ENCODE results near the gene MYH10. TPM values are rescaled to one million over a fixed set of nuclear protein-coding genes. Genes with fewer than 3 reads are reported as not detected.

The MYH10 gene
- total and polyA plus RNA-seq, 12 donors = 10.3 to 61.0 (median 36.2) TPM

GRCh38 chr17:8619294-8619693 is 11.2 kb downstream of the MYH10 start:
- Histone ChIP-seq H3K4me1 (peaks cover 0 to 32% (median 8%) of the 10 kb centered on the region in 9 donors), H3K36me3 (peaks cover 0 to 27% (median 0%) of the 10 kb centered on the region in 9 donors), H3K4me3 (no peak overlapping the region), H3K27me3 (peaks cover 0 to 9% (median 0%) of the 10 kb centered on the region in 7 donors), H3K27ac (no peak overlapping the region), H3K9me3 (no peaks in the 10 kb centered on the region)
- TF ChIP-seq CTCF (IDR thresholded peaks at IDR 0.05) = no peak
- DNase-seq (no peak), ATAC-seq (no peak)
- WGBS, 2 donors = 58 to 62% methylated on average over 6 of the region's 6 CpGs
- intact Hi-C loops (cut with DNase I) = no loop called here

- H3K27ac ChIP-seq = no peak overlapping the region
- peaks cover 0 to 32% (median 8%) of the 10 kb centered on the region in 9 donors for H3K4me1 ChIP-seq
- 85 to 93% methylated on average over 3 of the region's 3 CpGs for WGBS, 2 donors
- TF ChIP-seq CTCF (IDR thresholded peaks at IDR 0.05) = no peak
- H3K9me3 ChIP-seq = no peaks in the 10 kb centered on the region
- peaks cover 0 to 27% (median 0%) of the 10 kb centered on the region in 9 donors for H3K36me3 ChIP-seq
- intact Hi-C loops (cut with DNase I) = no loop called here
- H3K27me3 ChIP-seq = peaks cover 0 to 9% (median 0%) of the 10 kb centered on the region in 7 donors
- no peak overlapping the region for H3K4me3 ChIP-seq
- ATAC-seq (no peak), DNase-seq (no peak)
These were observed 11.7 kb downstream of the MYH10 start for GRCh38 chr17:8618825-8619224.

DNA sequence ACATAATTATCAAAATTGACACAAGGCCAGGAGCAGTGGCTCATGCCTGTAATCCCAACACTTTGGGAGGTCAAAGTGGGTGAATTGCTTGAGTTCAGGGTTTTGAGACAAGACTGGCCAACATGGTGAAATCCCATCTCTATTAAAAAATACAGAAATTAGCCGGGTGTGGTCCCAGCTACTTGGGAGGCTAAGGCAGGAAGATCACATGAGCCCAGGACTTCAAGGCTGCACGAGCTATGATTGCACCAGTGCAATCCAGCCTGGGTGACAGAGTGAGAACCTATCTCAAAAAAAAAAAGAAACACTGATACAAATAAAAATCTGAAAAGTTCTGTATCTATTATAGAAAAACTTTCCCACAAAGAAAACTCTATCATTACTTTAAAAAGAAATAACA is 15.5 kb downstream of the MYH10 start:
- H3K4me1 ChIP-seq = peaks cover 0 to 31% (median 11%) of the 10 kb centered on the region in 9 donors
- H3K4me3 ChIP-seq = no peak overlapping the region
- 63 to 66% methylated on average over 2 of the region's 2 CpGs for whole genome bisulfite sequencing, 2 donors

DNA sequence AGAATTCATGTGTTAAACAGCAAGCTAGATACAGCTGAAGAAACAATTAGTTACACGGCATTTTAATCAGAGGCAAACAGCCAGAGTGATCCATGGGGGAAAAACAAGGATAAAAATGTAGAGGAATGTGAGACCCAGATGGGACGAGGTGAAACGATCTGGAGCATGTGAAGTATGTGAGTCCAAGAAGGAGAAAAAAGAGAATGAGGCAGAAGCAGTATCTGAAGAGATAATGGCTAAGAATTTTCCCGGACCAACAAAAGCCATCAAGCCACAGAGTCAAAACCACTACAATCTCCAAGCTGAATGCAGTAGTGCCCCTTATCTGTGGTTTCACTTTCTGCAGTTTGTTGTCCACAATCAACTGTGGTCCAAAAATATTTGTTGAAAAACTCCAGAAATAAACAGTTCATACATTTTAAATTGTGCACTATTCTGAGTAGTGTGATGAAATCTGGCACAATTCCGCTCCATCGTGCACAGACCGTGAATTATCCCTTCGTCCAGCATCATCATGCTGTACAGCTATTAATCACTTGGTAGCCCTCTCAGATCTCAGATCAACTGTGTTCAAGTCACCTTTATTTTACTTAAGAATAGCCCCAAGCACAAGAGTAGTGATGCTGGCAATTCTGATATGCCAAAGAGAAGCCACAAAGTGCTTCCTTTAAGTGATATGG is 18.8 kb downstream of the MYH10 start:
- DNase-seq (no peak), ATAC-seq (peak in 7 of 8 donors; percentile 19 to 57 (median 23))
- no peaks in the 10 kb centered on the region for H3K27me3 ChIP-seq
- peaks cover 12 to 56% (median 29%) of the 10 kb centered on the region in 9 donors for H3K4me1 ChIP-seq
- TF ChIP-seq CTCF (IDR thresholded peaks at IDR 0.05) = no peak
- intact Hi-C loops (cut with DNase I) = no loop called here
- H3K27ac ChIP-seq = peak overlapping the region; percentile 13 to 68 (median 52)
- peak overlapping the region in 8 of 10 donors; percentile 14 to 26 (median 18) for H3K4me3 ChIP-seq
- H3K36me3 ChIP-seq = no peaks in the 10 kb centered on the region
- H3K9me3 ChIP-seq = peaks cover 0 to 15% (median 0%) of the 10 kb centered on the region in 11 donors
- 36 to 49% methylated on average over 8 of the region's 8 CpGs for WGBS, 2 donors

More for the DNA sequence above, 15.5 kb downstream of the MYH10 start:
- intact Hi-C loops (cut with DNase I) = no loop called here
- H3K27ac ChIP-seq = no peak overlapping the region
- no peak for DNase-seq
- no peaks in the 10 kb centered on the region for H3K27me3 ChIP-seq
- ATAC-seq = peak in 1 of 8 donors; percentile 27
- no peak for TF ChIP-seq CTCF (IDR thresholded peaks at IDR 0.05)
- H3K36me3 ChIP-seq = no peaks in the 10 kb centered on the region
- H3K9me3 ChIP-seq = peaks cover 0 to 15% (median 0%) of the 10 kb centered on the region in 11 donors
